ENCODE measurements around the gene TANGO6.

GRCh38 chr16:69109486-69110270 is 266.3 kb downstream of the TANGO6 start:
- TF ChIP-seq CTCF (IDR thresholded peaks at IDR 0.05) (no peak), ZFX (IDR thresholded peaks at IDR 0.05; ENCODE audit: borderline replicate concordance) (no peak)
